Stimulated activated CD4-positive, alpha-beta T cell treated with anti-CD3 and anti-CD28 coated beads, TNF-alpha, amount 100 ng/mL, for 48 hours (primary cell): ENCODE measurements around the gene FUS.
A peak's percentile ranks its signal among the peaks of the same experiment; 100 is the strongest.
"Not testable (repeated sequence)": the region's sequence is repeated elsewhere in the genome, so short reads cannot be mapped to it uniquely, and the experiment has no call there.

Experiments
- DNase-seq, 3 donors: peaks; one replicate each; pipeline ENCODE4 v3.0.0-alpha.2; 2020; ENCODE audit warnings: low read depth in 3 of 3

The FUS gene

GRCh38 chr16:31143694-31144148, 36.2 kb upstream of the FUS start:
- DNase-seq = no peak

- DNase-seq = not testable (repeated sequence)
Observed at GRCh38 chr16:31144418-31144817, 35.5 kb upstream of the FUS start.

GRCh38 chr16:31145398-31145990, 34.4 kb upstream of the FUS start:
- no peak for DNase-seq

GRCh38 chr16:31147574-31147973, 32.4 kb upstream of the FUS start:
- DNase-seq = no peak

GRCh38 chr16:31148281-31148728, 31.6 kb upstream of the FUS start:
- no peak for DNase-seq

- DNase-seq = no peak
Observed at GRCh38 chr16:31148896-31149295, 31.0 kb upstream of the FUS start.

GRCh38 chr16:31149332-31149731, 30.6 kb upstream of the FUS start:
- no peak for DNase-seq

GRCh38 chr16:31149894-31150890, 29.7 kb upstream of the FUS start, which contains the start of gene PRSS36:
Gene PRSS36, minus strand, starts transcription at chr16:31150066. Its CDS starts 31 bp downstream, at chr16:31150035.
- no peak for DNase-seq

GRCh38 chr16:31150976-31151375, 29.0 kb upstream of the FUS start:
- DNase-seq = not testable (repeated sequence)

- DNase-seq = no peak
Observed at GRCh38 chr16:31157136-31157535, 22.8 kb upstream of the FUS start.

- no peak for DNase-seq
Observed at GRCh38 chr16:31167315-31167714, 12.6 kb upstream of the FUS start.

GRCh38 chr16:31168848-31169247, 11.1 kb upstream of the FUS start:
- DNase-seq = no peak

GRCh38 chr16:31170048-31170447, 9.9 kb upstream of the FUS start:
- DNase-seq = not testable (repeated sequence)

- DNase-seq = peak in 1 of 3 donors; percentile 35
Observed at GRCh38 chr16:31177136-31177535, 2.8 kb upstream of the FUS start.

- DNase-seq = no peak
Observed at GRCh38 chr16:31179219-31179746, 656 bp upstream of the FUS start.

GRCh38 chr16:31181102-31181830, 1.3 kb downstream of the FUS start:
- no peak for DNase-seq

GRCh38 chr16:31182391-31182790, 2.5 kb downstream of the FUS start:
- DNase-seq = no peak

GRCh38 chr16:31183432-31184428, 3.8 kb downstream of the FUS start:
- DNase-seq = no peak

GRCh38 chr16:31184888-31185287, 4.9 kb downstream of the FUS start:
- DNase-seq = no peak

- no peak for DNase-seq
Observed at GRCh38 chr16:31185339-31185738, 5.4 kb downstream of the FUS start.

GRCh38 chr16:31186176-31186575, 6.2 kb downstream of the FUS start:
- DNase-seq = no peak
